GM18499 (cell line): ENCODE results near the gene POLR2I.

Source experiments
- ATAC-seq: cut with Tn5 transposase; IDR thresholded peaks from one replicate; pipeline ENCODE4 v1.9.1; 2021; ENCODE audit warnings: moderate number of reproducible peaks; ENCODE audit not compliant: insufficient read depth, unreplicated experiment

Gene POLR2I

DNA sequence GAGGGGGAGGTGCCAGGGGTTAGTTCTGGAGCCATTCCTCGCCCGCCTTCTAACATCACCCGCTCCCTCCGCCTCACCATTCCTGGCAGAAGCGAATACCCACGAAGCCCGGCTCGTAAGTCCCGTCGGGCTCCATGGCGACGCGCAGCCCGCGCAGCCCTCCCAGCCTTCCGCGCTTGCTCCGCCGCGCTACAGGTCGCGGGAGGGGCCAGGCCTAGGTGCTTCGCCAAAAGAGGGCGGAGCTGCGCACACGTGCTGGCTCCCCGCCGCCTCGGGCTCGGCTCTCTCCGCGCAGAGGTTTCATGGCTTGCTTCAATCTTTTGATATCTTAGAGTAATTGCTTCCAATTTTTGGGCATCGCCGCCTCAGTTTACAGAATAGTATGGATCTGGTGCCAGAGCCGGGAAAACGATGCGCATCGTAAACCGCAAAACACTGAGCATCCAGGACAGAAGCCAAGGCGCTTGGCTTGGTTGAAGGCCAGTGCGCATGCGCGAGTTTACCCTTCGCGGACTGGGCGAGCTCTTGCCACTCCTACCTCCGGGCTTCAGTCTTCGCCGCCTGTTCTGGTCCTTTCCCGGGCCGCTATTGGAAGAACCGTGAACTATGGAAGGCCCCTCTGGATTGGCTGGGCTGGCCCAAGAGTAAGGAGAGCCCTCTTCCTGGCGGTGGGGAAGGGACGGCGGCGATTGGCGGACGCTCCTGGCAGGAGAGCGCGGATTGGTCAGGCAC is at the start of gene POLR2I:
POLR2I (minus strand) TSS at position 155 of the 732 bp plus-strand sequence; CDS start at position 136, 19 bp downstream.
- peak; percentile 73 for ATAC-seq

DNA sequence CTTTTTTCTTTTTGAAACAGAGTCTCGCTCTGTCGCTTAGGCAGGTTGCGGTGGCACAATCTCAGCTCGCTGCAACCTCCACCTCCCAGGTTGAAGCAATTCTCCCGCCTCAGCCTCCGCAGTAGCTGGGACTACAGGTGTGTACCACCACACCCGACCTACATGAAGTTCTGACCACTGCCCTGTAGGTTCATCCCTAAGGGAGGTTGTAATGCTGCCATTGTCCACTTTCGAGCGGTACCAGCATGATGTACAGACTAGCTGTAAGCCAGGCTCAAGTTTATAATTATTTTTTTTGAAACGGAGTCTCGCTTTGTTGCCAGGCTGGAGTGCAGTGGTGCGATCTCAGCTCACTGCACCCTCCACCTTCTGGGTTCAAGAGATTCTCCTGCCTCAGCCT is 49.1 kb upstream of the POLR2I start:
- no peak for ATAC-seq

DNA sequence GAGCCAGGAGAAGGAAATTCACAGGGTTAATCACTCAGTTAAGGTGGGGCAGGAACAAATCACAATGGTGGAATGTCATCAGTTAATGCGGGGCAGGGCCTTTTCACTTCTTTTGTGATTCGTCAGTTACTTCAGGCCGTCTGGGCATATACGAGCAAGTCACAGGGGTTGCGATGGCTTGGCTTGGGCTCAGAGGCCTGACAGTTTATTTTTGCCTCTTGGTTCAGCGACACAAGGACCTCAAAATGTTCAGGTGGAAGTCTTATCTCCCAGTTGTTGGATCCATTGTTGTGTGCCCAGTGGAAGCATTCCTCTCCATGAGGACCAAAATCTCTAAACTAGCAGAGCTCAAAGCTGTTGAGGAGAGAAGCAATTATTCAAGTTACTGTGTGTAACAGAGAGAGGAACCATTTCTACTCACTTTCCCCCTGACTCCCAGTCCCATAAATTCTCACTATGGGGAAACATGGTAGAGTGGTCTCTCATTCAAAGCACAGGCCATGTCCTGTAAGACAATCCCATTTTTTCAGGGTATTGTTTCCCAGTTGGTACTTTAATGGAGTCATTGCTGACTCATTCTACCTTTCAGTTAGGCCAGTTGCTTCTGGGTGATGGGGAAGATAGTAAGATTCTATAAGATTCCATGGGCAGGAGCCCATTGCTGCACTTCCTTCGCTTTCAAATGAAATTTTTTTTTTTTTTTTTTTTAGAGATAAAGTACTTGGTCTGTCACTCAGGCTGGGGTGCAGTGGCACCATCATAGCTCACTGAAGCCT is 46.3 kb upstream of the POLR2I start:
- no peak for ATAC-seq

DNA sequence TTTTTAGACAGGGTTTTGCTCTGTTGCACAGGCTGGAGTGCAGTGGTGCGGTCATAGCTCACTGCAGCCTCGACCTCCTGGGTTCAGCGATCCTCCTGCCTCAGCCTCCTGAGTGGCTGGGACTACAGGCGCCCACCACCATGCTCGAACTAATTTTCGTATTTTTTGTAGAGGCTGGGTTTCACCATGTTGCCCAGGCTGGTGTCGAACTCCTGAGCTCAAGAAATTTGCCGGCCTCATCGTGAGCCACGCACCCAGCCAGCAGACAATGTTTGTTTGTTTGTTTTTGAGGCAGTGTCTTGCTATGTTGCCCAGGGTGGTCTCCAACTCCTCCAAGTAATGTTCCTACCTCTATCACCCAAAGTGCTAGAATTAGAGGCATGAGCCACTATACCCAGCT is 38.5 kb upstream of the POLR2I start:
- ATAC-seq: no peak

DNA sequence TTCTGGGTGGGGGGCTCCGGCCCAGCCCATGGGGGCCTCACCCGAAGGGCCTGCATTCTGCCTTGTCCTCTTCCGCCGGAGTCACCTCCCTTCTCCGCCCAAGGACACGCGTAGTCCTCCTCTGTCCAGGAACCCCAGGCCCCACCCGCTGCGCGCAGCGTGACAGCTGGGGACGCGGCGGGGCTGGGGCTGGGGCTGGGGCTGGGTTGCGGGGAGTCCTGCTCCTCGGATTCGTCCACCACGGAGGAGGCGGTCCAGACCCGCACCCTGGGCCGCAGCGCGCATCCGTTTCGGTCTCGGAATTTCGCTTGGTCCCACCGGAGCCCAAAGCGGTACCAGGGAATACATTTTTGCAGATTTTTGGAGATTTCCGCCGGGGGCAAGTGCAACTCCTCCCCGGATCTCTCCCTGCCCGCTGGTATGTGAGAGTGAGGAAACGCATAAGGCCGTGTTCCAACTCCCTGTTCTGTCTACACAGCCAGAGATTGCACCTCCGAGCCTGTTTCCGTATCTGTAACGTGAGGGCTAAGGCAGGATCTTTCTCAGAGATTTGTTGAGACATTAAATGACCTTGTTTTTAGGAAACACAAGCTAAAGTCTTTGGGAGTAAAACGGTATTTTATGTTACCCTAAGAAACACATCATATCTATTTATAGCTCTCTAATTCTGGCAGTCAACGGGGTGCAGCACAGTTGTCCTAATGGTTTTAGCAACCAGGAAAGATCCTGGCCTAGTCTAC is 37.8 kb upstream of the POLR2I start, which contains the start of gene COX7A1:
COX7A1 (minus strand) TSS at position 96 of the 740 bp plus-strand sequence; CDS start at position 56, 40 bp downstream.
- no peak for ATAC-seq

DNA sequence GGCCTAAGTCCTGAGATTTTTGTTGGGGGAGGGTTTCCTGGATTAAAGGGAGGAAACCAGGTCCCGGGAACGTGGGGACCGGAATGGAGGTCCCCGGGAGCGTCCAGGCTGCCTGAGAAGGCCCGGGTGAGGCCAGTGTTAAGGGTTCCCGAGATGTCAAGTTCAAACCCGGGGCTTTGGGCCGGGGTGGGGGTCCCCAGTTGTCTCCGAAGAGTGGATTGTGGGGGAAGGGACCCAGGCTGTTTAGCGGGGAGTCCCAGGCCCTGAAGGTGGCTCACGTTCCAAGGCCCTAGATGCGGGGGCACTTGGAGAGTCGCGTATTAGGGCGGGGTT is 37.3 kb upstream of the POLR2I start:
- no peak for ATAC-seq

DNA sequence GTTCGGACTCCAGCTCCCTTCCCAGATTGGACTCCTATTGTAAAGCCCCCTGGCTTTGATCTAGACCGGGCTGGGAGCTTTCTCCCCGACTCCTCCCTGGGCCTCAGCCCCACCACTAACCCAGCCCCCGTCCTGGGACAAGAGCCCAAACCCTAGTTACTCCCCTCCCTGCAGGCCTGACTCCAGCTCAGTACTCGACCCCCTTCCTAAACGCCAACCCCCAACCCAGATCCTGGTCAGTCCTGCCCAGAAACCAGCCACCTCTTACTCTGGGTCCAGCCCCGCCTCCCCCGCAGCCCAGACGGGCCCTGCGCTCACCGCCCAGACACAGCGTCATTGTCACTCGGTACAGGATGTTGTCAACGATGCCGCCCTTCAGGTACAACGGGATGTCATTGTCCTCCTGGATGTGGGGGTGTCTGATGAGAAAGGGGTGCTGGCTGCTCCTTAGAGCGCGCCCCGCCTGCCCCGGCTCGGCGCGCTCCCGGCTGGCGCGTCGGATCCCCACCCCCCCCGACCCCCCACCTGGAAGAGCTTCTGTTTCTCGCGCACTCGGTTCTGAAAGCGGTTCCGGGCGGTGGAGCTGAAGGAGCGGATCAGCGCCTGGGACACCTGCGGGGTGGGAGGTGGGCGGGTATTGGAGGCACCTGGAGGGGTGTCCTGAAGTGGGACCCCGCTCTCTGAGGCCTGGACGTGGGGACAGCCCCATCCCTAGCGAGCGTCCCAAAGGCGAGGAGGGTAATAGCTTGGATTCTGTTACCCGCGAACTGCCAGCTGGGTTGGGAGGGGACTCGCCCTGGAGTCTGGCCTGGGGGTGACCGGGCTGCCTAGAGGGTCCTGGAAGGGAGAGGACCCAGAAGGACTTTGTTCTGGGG is 36.7 kb upstream of the POLR2I start:
- no peak for ATAC-seq

DNA sequence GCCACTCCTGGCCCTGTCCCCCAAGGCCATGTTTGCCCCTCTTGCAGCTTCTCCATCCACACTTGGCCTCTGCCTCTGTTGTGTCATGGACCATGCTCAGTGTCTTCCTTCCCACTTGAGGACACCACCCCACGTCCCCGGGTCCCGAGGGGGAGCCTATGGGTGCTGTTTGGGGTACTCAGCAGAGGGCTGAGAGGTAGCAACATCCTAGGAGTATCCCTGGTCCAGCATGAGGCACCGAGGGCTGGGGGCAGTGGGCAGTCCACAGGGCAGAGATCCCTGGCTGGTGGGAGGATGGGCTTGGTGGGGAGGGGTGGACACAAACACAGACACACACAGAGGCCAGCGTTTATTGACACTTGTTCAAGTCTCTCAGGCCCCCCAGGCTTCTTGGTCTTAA is 35.9 kb upstream of the POLR2I start:
- ATAC-seq: no peak

DNA sequence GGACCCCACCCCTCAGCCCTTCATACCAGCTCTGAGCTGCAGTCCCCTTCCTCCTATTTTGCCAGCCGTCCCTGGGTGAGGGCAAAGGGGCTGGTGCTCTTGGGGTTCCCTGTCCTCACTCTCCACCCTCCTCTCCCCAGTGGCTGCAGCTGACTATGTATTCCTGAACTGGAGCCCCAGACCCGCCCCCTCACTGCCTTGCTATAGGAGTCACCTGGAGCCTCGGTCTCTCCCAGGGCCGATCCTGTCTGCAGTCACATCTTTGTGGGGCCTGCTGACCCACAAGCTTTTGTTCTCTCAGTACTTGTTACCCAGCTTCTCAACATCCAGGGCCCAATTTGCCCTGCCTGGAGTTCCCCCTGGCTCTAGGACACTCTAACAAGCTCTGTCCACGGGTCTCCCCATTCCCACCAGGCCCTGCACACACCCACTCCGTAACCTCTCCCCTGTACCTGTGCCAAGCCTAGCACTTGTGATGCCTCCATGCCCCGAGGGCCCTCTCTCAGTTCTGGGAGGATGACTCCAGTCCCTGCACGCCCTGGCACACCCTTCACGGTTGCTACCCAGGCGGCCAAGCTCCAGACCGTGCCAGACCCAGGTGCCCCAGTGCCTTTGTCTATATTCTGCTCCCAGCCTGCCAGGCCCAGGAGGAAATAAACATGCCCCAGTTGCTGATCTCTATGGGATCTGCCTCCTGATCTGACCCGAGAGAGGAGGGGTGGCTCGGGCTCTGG is 35.2 kb upstream of the POLR2I start:
- no peak for ATAC-seq

DNA sequence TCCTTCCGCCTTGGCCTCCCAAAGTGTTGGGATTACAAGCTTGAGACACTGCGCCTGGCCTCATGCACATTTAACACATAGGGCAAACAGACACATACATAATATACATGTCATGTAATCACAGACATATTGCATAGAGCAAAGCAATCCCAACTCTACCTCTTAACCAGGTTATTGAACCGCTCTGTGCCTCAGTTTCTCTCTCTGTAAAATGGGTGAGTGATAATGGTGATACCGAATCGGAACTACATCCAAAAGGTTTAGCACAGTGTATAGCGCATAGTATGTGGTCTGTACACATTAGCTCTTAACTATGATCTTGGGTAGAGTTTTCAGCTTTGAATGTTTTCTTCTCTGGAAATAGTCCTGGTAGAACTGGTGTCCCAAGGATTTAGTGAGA is 29.9 kb upstream of the POLR2I start:
- ATAC-seq: no peak

DNA sequence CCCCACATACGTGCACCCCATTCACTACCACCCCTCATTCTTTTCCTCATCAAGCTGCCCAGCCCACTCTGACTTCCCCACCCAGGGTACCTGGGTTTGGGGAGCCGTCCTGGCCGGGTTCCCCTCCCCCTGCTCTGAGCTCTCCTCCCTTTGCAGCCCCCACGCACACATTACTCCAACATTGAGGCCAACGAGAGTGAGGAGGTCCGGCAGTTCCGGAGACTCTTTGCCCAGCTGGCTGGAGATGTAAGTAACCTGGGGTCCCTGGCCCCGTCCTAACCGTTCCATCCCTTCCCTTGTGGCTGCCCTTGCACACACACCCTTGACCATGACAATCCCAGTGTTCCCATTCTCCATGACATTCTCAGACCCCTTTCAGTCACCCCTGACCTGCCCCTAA is 27.8 kb upstream of the POLR2I start:
- ATAC-seq: no peak

DNA sequence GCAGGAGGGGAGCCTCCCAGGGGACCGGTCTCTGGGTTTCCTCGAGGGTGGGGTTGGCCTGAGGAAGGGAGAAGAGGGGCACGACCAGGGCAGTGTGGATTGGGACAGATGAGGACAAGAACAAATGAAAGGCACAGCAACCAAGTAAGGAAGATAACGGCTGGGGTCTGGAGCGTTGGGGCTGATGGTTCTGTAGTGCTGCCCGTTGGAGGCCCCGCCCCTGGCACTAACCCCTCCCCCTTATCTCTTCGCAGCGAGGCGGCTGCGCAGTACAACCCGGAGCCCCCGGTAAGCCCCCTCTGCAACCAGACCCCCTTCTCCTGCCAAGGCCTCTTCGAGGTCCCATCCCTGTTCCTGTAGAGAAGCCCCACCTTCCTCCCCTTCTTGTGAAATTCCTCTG is 27.4 kb upstream of the POLR2I start:
- no peak for ATAC-seq

DNA sequence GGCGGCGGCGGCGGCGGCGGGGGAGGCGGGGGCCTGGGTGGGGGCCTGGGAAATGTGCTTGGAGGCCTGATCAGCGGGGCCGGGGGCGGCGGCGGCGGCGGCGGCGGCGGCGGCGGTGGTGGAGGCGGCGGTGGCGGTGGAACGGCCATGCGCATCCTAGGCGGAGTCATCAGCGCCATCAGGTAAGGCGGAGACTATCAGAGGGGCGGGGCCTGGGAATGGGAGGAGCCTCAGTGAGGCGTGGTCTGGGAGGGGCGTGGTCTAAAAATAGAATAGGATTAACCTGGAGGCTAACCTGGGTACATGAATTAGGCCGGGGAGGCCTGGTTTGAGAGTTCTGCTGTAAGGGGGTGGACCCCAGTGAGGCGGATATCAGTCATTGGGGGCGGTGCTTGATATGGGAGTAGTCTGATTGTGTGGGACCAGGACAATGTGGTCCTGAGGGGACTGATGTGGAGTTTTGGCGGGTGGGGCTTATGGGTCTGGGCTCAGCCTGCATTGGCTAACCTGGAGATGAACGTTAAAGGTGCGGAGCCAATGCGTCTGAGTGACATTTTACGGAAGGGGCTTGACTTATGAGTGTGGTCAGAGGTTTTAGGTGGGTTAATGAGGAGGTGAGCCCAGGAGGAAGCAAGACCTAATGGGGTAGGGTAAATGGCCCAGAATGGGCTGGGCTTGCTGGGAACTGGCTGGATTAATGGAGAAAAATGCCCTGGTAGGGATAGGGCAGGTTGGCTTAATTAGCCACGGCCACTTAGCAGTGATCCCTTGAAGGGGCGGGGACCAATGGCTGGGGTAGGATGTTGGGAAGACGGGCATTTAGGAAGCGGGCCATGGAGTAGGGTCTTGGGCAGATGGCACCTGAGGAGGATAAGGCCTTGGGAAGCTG is 26.6 kb upstream of the POLR2I start:
- ATAC-seq: no peak

DNA sequence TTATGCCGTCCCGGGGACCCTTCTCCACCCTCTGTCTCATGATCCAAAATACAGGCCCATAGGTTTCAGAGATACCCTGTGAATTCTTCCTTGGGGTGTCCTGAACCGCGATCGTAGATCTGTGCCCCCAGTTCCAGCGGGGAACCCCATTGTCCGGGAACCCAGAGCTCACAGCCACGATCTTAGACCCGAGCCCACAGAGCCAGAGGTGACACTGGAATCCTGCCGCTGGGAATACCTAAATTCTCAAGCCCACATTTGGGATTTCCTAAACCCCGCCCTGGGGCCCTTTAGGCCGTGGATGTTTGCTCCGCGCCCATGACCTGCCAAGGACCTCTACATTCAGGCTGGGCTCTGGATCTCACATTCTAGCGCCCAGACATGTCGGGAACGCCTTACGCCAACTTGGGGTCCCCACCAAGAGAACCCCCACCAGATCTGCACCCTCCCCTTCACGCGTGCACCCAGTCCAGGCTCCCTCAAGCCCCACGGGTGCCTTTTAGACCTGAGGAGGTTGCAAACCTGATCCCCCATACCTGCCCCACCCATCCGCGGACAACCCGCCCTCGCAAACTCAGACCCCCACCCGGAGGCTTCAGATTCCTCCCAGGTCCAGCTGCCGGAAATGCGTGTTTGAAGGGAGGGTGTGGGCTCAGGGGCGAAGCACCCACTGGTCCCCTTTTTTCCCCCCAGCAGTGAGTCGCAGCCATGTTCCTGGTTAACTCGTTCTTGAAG is 25.8 kb upstream of the POLR2I start:
- no peak for ATAC-seq

DNA sequence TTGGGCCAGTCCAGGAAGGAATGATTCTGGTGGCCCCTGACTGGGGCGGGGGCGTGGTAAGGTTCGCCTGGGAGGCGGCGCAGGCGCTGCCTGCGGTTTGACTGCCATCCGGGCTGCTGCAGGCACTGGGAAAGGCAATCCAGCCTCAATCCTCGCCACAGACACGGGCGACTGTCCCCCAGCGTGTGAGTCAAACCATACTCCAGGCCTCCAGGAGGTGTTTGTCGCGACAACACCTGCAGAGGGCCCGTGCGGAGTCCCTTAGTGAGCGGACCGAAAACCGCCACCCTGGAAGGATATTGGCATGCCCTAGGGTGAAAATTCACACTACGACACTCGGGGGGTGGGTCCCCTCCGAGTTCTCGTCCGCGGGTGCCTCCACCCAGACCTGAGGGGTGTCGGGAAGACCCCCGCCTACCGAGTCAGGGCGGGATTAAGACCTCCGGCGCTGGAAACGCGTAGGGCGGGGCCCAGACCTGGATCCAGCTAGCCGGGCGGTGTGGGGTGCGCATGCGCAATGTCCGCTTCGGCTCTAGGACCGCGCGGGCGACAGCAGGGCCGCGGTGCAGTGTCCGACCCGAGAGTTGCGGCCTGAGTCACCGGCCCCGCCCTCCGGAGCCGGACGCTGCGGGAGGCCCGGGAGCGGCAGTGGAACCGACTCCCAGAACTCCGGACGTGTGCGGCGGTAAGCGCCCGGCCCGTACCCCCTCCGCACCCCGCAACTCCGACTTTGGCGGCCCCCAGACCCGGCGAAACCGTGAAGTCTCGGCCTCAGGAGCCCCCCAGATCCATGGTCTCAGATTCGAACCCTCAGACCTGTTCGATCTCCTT is 25.0 kb upstream of the POLR2I start, which contains the start of gene CAPNS1:
CAPNS1 (plus strand) TSS at position 594 of the 831 bp plus-strand sequence. CDS start 946 bp downstream, outside the sequence.
- peak; percentile 56 for ATAC-seq

DNA sequence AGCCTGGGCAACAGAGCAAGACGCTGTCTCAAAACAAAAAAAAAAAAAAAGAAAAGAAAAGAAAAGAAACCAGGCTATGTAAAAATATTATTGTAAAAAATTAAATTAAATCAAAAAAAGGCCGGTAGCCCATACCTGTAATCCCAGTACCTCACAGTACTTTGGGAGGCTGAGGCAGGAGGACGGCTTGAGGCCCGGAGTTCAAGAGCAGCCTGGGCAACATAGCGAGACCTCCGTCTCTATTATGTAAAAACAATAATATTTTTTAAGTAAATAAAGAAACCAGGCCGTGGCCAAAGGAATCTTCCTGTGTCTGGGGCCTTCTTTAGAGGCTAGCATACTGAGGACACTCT is 24.4 kb upstream of the POLR2I start:
- no peak for ATAC-seq
